ENCODE data around the gene AARS1.
"Not testable (repeated sequence)": the region's sequence is repeated elsewhere in the genome, so short reads cannot be mapped to it uniquely, and the experiment has no call there.

Gene AARS1

DNA sequence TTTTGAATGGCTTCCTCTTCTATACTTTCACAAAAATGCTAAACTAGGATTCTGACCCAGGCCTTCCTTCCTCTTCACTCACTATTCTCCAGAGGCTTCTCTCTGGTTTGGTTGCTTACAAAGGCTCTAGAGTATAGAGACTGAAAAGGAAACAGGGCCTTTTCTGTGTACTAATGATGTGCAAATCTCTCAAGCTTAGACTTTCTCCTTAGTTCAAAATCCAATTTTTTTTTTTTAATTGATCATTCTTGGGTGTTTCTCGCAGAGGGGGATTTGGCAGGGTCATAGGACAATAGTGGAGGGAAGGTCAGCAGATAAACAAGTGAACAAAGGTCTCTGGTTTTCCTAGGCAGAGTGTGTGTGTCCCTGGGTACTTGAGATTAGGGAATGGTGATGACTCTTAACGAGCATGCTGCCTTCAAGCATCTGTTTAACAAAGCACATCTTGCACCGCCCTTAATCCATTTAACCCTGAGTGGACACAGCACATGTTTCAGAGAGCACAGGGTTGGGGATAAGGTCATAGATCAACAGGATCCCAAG, 65.3 kb downstream of the AARS1 start:
- DNase-seq: not testable (repeated sequence)

DNA sequence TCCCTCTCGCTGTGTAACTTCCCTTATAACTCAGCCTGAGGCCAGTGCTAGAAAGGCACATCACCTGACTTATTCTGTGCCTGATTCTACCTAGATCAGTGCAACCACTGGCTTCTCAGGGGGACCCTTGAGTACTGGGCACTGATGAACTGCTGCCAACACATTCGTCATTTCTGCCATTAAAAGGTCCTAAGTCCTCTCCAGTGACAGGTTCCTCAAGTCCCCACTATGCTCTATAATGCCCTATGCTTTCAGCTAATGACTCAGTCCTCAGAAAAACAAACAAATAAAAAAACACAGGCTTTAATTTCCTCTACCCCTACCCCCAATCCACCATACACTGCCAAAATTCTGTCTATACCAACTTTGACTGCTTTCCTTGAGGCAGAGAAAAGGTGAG, 66.1 kb downstream of the AARS1 start:
- DNase-seq: not testable (repeated sequence)

DNA sequence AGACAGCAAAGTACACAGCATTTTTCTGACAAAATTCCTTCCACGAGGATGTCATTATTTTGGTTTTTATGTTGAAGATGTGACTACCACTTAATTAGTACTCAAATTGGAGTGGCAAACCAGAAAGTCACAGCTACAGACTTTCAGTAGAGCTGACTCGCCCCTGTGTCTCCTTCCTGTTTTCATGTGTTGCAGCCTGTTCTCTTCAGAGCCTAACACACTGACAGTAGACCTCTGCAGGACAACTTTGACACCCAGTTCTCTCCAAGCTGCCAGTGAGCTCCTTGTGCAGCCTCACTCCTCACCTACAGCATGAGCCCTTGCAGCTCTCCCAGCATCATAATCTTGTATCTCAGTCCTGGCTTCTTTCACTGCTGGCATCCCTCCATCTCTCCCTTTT, 66.7 kb downstream of the AARS1 start:
- DNase-seq: peak; percentile 6

DNA sequence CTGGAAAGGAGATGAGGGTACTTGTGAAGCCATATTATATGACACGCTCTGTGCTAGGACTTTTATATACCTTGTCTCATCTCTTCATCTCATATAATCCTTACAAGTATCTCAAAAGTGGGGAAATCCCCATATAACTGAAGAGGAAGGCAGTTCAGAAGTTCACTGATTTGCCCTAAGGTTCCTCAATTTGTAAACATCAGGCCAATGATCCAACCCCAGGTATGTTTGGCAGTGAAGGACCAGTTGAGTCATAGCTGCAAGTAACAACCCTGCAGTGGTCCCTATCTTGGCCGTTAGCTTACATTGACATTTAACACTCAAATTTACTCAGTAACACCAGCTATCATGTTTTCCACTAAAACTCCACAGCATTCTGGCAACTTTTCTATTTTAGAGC, 70.7 kb downstream of the AARS1 start:
- DNase-seq: not testable (repeated sequence)

- DNase-seq: not testable (repeated sequence)
Measured at GRCh38 chr16:70206382-70206781, 82.9 kb downstream of the AARS1 start.

DNA sequence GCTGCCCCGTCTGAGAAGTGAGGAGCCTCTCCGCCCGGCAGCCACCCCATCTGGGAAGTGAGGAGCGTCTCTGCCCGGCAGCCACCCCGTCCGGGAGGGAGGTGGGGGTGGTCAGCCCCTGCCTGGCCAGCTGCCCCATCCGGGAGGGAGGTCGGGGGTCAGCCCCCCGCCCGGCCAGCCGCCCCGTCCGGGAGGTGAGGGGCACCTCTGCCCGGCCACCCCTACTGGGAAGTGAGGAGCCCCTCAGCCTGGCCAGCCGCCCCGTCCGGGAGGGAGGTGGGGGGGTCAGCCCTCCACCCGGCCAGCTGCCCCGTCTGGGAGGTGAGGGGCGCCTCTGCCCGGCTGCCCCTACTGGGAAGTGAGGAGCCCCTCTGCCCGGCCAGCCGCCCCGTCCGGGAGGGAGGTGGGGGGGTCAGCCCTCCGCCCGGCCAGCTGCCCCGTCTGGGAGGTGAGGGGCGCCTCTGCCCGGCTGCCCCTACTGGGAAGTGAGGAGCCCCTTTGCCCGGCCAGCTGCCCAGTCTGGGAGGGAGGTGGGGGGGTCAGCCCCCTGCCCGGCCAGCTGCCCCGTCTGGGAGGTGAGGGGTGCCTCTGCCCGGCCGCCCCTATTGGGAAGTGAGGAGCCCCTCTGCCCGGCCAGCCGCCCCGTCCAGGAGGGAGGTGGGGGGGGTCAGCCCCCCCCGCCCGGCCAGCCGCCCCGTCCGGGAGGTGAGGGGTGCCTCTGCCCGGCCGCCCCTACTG, 84.5 kb downstream of the AARS1 start:
- not testable (repeated sequence) for DNase-seq

DNA sequence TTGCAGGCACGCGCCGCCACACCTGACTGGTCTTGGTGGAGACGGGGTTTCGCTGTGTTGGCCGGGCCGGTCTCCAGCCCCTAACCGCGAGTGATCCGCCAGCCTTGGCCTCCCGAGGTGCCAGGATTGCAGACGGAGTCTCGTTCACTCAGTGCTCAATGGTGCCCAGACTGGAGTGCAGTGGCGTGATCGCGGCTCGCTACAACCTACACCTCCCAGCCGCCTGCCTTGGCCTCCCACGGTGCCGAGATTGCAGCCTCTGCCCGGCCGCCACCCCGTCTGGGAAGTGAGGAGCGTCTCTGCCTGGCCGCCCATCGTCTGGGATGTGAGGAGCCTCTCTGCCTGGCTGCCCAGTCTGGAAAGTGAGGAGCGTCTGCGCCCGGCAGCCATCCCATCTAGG, 85.3 kb downstream of the AARS1 start:
- not testable (repeated sequence) for DNase-seq

DNA sequence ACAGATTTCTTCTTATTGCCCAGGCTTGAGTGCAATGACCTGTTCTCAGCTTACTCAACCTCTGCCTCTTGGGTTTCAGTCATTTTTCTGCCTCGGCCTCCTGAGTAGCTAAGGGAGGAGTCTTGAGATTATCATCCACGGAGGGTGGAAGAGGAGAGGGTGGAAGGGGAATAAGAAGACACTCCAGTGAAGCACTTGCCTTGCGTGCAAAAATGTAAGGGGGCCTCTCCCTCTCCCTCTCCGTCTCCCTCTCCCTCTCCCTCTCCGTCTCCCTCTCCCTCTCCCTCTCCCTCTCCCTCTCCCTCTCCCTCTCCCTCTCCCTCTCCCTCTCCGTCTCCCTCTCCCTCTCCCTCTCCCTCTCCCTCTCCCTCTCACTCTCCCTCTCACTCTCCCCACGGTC, 85.8 kb downstream of the AARS1 start:
- not testable (repeated sequence) for DNase-seq

Measured in stimulated activated CD4-positive, alpha-beta T cell treated with anti-CD3 and anti-CD28 coated beads, Interleukin-15, amount 100 ng/mL, for 24 hours (primary cell).